GM19438 (cell line): ENCODE measurements around the gene VSIG10L2.
A peak's percentile ranks its signal among the peaks of the same experiment; 100 is the strongest.
"Not testable (repeated sequence)": the region's sequence is repeated elsewhere in the genome, so short reads cannot be mapped to it uniquely, and the experiment has no call there.

ENCODE experiments used
- ATAC-seq: cut with Tn5 transposase; IDR thresholded peaks from one replicate; pipeline ENCODE4 v1.9.1; 2021; ENCODE audit warnings: low read depth; ENCODE audit not compliant: unreplicated experiment

The VSIG10L2 gene

GRCh38 chr11:125945797-125946520 is at the start of gene VSIG10L2:
Gene VSIG10L2 (plus strand): TSS chr11:125946044. CDS start chr11:125946056, 12 bp downstream.
- ATAC-seq, result no peak

GRCh38 chr11:125901872-125902271 is 44.0 kb upstream of the VSIG10L2 start:
- no peak for ATAC-seq

- ATAC-seq, result no peak
These were observed 43.4 kb upstream of the VSIG10L2 start for GRCh38 chr11:125902277-125902926.

GRCh38 chr11:125902927-125903710 is 42.7 kb upstream of the VSIG10L2 start, which contains the start of gene PUS3:
Gene PUS3 (minus strand): TSS chr11:125903206. CDS start chr11:125896284, 6,922 bp downstream.
- peak; percentile 97 for ATAC-seq

- no peak for ATAC-seq
These were observed 41.9 kb upstream of the VSIG10L2 start, which contains the start of gene DDX25 for GRCh38 chr11:125903711-125904659. Gene DDX25 (plus strand): TSS chr11:125904508. CDS start chr11:125904518, 10 bp downstream.

- ATAC-seq, result no peak
These were observed 41.2 kb upstream of the VSIG10L2 start for GRCh38 chr11:125904678-125905077.

- ATAC-seq, result no peak
These were observed 35.5 kb upstream of the VSIG10L2 start for GRCh38 chr11:125910226-125910849.

- ATAC-seq, result not testable (repeated sequence)
These were observed 31.2 kb upstream of the VSIG10L2 start for GRCh38 chr11:125914601-125915000.

- ATAC-seq, result no peak
These were observed 29.0 kb upstream of the VSIG10L2 start for GRCh38 chr11:125916683-125917347.

GRCh38 chr11:125918140-125918840 is 27.6 kb upstream of the VSIG10L2 start:
- no peak for ATAC-seq

- no peak for ATAC-seq
These were observed 24.8 kb upstream of the VSIG10L2 start for GRCh38 chr11:125921042-125921441.

- no peak for ATAC-seq
These were observed 23.7 kb upstream of the VSIG10L2 start for GRCh38 chr11:125922156-125922555.

- ATAC-seq, result no peak
These were observed 22.7 kb upstream of the VSIG10L2 start for GRCh38 chr11:125923012-125923579.

GRCh38 chr11:125923633-125924032 is 22.2 kb upstream of the VSIG10L2 start:
- no peak for ATAC-seq

- no peak for ATAC-seq
These were observed 21.3 kb upstream of the VSIG10L2 start for GRCh38 chr11:125924384-125925007.

- ATAC-seq, result no peak
These were observed 20.6 kb upstream of the VSIG10L2 start for GRCh38 chr11:125925247-125925740.

- no peak for ATAC-seq
These were observed 20.0 kb upstream of the VSIG10L2 start for GRCh38 chr11:125925804-125926203.
